ENCODE results near the gene CAAP1.
"Not testable (repeated sequence)": the region's sequence is repeated elsewhere in the genome, so short reads cannot be mapped to it uniquely, and the experiment has no call there.

The CAAP1 gene

GRCh38 chr9:26892251-26893029, at the start of gene CAAP1:
Gene CAAP1 (minus strand): TSS chr9:26892802. CDS start chr9:26892715, 87 bp downstream.
- peak; percentile 85 for DNase-seq (ENCODE audit: low read depth)

- DNase-seq (ENCODE audit: low read depth): no peak
Observed at GRCh38 chr9:26940779-26941178, 48.2 kb upstream of the CAAP1 start.

- DNase-seq (ENCODE audit: low read depth): no peak
Observed at GRCh38 chr9:26939955-26940711, 47.5 kb upstream of the CAAP1 start.

GRCh38 chr9:26937816-26938371, 45.3 kb upstream of the CAAP1 start:
- no peak for DNase-seq (ENCODE audit: low read depth)

- no peak for DNase-seq (ENCODE audit: low read depth)
Observed at GRCh38 chr9:26935847-26936246, 43.2 kb upstream of the CAAP1 start.

- no peak for DNase-seq (ENCODE audit: low read depth)
Observed at GRCh38 chr9:26928902-26929495, 36.4 kb upstream of the CAAP1 start.

GRCh38 chr9:26925609-26926008, 33.0 kb upstream of the CAAP1 start:
- DNase-seq (ENCODE audit: low read depth): no peak

GRCh38 chr9:26919698-26920097, 27.1 kb upstream of the CAAP1 start:
- DNase-seq (ENCODE audit: low read depth): no peak

- DNase-seq (ENCODE audit: low read depth): no peak
Observed at GRCh38 chr9:26913138-26913668, 20.6 kb upstream of the CAAP1 start.

- no peak for DNase-seq (ENCODE audit: low read depth)
Observed at GRCh38 chr9:26904671-26905070, 12.1 kb upstream of the CAAP1 start.

- no peak for DNase-seq (ENCODE audit: low read depth)
Observed at GRCh38 chr9:26904070-26904469, 11.5 kb upstream of the CAAP1 start.

GRCh38 chr9:26893030-26893676, 551 bp upstream of the CAAP1 start:
- DNase-seq (ENCODE audit: low read depth): no peak

GRCh38 chr9:26891726-26892125, 876 bp downstream of the CAAP1 start:
- DNase-seq (ENCODE audit: low read depth): no peak

- no peak for DNase-seq (ENCODE audit: low read depth)
Observed at GRCh38 chr9:26888271-26888670, 4.3 kb downstream of the CAAP1 start.

- no peak for DNase-seq (ENCODE audit: low read depth)
Observed at GRCh38 chr9:26882154-26882553, 10.4 kb downstream of the CAAP1 start.

- no peak for DNase-seq (ENCODE audit: low read depth)
Observed at GRCh38 chr9:26880262-26880661, 12.3 kb downstream of the CAAP1 start.

- DNase-seq (ENCODE audit: low read depth): not testable (repeated sequence)
Observed at GRCh38 chr9:26875155-26875554, 17.4 kb downstream of the CAAP1 start.

- DNase-seq (ENCODE audit: low read depth): no peak
Observed at GRCh38 chr9:26870292-26870691, 22.3 kb downstream of the CAAP1 start.

- no peak for DNase-seq (ENCODE audit: low read depth)
Observed at GRCh38 chr9:26863074-26863473, 29.5 kb downstream of the CAAP1 start.

- DNase-seq (ENCODE audit: low read depth): no peak
Observed at GRCh38 chr9:26856413-26857032, 36.1 kb downstream of the CAAP1 start.

- DNase-seq (ENCODE audit: low read depth): no peak
Observed at GRCh38 chr9:26850995-26851394, 41.6 kb downstream of the CAAP1 start.
